IMR-90 (cell line): ENCODE measurements around the gene TPM4. TPM values are rescaled to one million over a fixed set of nuclear protein-coding genes. Genes with fewer than 3 reads are reported as not detected.

Source experiments
- ATAC-seq: fragments of 200-7000 bp; cut with Tn5 transposase; 2 replicates; pipeline ENCODE4 v1.9.1; 2020; ENCODE audit warnings: low read depth, mild to moderate bottlenecking, moderate library complexity
- BruUV-seq: library from RNA; stranded (reverse); fragments of 400-500 nt; replicated peaks from 2 replicates; lab custom pipeline; 2021; lab: Mats Ljungman, UMichigan
- CTCF ChIA-PET: fragments of 300-600 bp; formaldehyde crosslinking; extraction: SDS; loops from one replicate; lab custom pipeline; 2021; ENCODE audit warnings: antibody characterized with exemption; lab: Yijun Ruan, JAX
- POLR2A ChIA-PET: fragments of 300-600 bp; sonication (Branson Sonifier 250); formaldehyde crosslinking; loops from one replicate; lab custom pipeline; 2022; ENCODE audit warnings: antibody characterized with exemption; ENCODE audit not compliant: unreplicated experiment; lab: Charles Lee
- DNase-seq: peaks from one replicate; pipeline ENCODE4 v3.0.0; 2013
- H2AFZ ChIP-seq: replicated peaks from 2 replicates; pipeline ENCODE3; 2013; ENCODE audit warnings: low read length, mild to moderate bottlenecking; ENCODE audit not compliant: poor library complexity
- H2AK5ac ChIP-seq: 2 replicates; pipeline ENCODE4 v1.6.1; 2013; ENCODE audit warnings: low read depth, low read length, inconsistent platforms
- H2AK9ac ChIP-seq: replicated peaks from 2 replicates; pipeline ENCODE3; 2013; ENCODE audit warnings: mild to moderate bottlenecking, low read depth, low read length, moderate library complexity; ENCODE audit not compliant: poor library complexity
- H2BK120ac ChIP-seq: 2 replicates; pipeline ENCODE4 v1.6.1; 2013; ENCODE audit warnings: low read depth, low read length, inconsistent platforms
- H2BK15ac ChIP-seq: 3 replicates; pipeline ENCODE4 v1.6.1; 2013; ENCODE audit warnings: low read depth, low read length, inconsistent platforms
- H2BK20ac ChIP-seq: 2 replicates; pipeline ENCODE4 v1.6.1; 2013; ENCODE audit warnings: low read depth, mild to moderate bottlenecking, inconsistent platforms, low read length, moderate library complexity
- H2BK5ac ChIP-seq: 2 replicates; pipeline ENCODE4 v1.6.1; 2013; ENCODE audit warnings: mild to moderate bottlenecking, low read depth, low read length, inconsistent platforms; ENCODE audit not compliant: poor library complexity, severe bottlenecking
- H3K14ac ChIP-seq: replicated peaks from 2 replicates; pipeline ENCODE4 v1.6.1; 2013; ENCODE audit warnings: low read depth, low read length, inconsistent platforms
- H3K18ac ChIP-seq: 2 replicates; pipeline ENCODE4 v1.6.1; 2013; ENCODE audit warnings: low read depth, low read length, control low read depth
- H3K23ac ChIP-seq: 2 replicates; pipeline ENCODE4 v1.6.1; 2013; ENCODE audit warnings: low read depth, low read length, inconsistent platforms
- H3K27ac ChIP-seq: 2 replicates; pipeline ENCODE4 v1.5.1; 2013; ENCODE audit warnings: mild to moderate bottlenecking, control low read depth, low read length; ENCODE audit not compliant: insufficient read depth
- H3K27me3 ChIP-seq: 2 replicates; pipeline ENCODE4 v1.6.1; 2013; ENCODE audit warnings: low read length; ENCODE audit not compliant: control insufficient read depth, insufficient read depth
- H3K36me3 ChIP-seq: 2 replicates; pipeline ENCODE4 v1.6.1; 2013; ENCODE audit warnings: low read length, mixed read lengths; ENCODE audit not compliant: control insufficient read depth, insufficient read depth
- H3K4ac ChIP-seq: 2 replicates; pipeline ENCODE4 v1.6.1; 2013; ENCODE audit warnings: low read depth, low read length, inconsistent platforms
- H3K4me1 ChIP-seq: 2 replicates; pipeline ENCODE4 v1.6.1; 2013; ENCODE audit warnings: low read length, mixed read lengths; ENCODE audit not compliant: control insufficient read depth, insufficient read depth
- H3K4me2 ChIP-seq: 2 replicates; pipeline ENCODE4 v1.6.1; 2013; ENCODE audit warnings: low read depth, mild to moderate bottlenecking, control low read depth, low read length, moderate library complexity
- H3K4me3 ChIP-seq: 2 replicates; pipeline ENCODE4 v1.5.1; 2013; ENCODE audit warnings: low read depth, mild to moderate bottlenecking, control low read depth, low read length, moderate library complexity; ENCODE audit not compliant: insufficient read depth
- H3K56ac ChIP-seq: 2 replicates; pipeline ENCODE4 v1.6.1; 2013; ENCODE audit warnings: low read length, inconsistent platforms; ENCODE audit not compliant: insufficient read depth; ENCODE audit errors: extremely low read depth
- H3K79me1 ChIP-seq, 2 experiments: 2 replicates each; pipeline ENCODE4 v1.6.1; 2013; ENCODE audit warnings: low read length in 2 of 2, inconsistent platforms in 1 of 2, low read depth in 1 of 2
- H3K9ac ChIP-seq: 2 replicates; pipeline ENCODE4 v1.6.1; 2013; ENCODE audit warnings: low read depth, low read length, control low read depth
- H3K9me1 ChIP-seq: 2 replicates; pipeline ENCODE4 v1.6.1; 2013; ENCODE audit warnings: low read length, inconsistent platforms; ENCODE audit not compliant: insufficient read depth
- H3K9me3 ChIP-seq: 2 replicates; pipeline ENCODE4 v1.6.1; 2013; ENCODE audit warnings: low read length; ENCODE audit not compliant: control insufficient read depth, insufficient read depth
- H4K20me1 ChIP-seq: 2 replicates; pipeline ENCODE4 v1.6.1; 2013; ENCODE audit warnings: low read length, inconsistent platforms; ENCODE audit not compliant: insufficient read depth
- H4K5ac ChIP-seq: 2 replicates; pipeline ENCODE4 v1.6.1; 2013; ENCODE audit warnings: mild to moderate bottlenecking, low read depth, low read length, control low read depth
- H4K8ac ChIP-seq, 2 experiments: 2 replicates each; pipeline ENCODE4 v1.6.1; 2013; ENCODE audit warnings: low read depth in 2 of 2, low read length in 2 of 2, control low read depth in 1 of 2, inconsistent platforms in 1 of 2
- H4K91ac ChIP-seq: 2 replicates; pipeline ENCODE4 v1.6.1; 2013; ENCODE audit warnings: low read depth, low read length, inconsistent platforms; ENCODE audit not compliant: insufficient read depth
- POLR2A ChIP-seq: IDR thresholded peaks from 2 replicates; pipeline ENCODE4 v1.6.1; 2012; ENCODE audit warnings: mild to moderate bottlenecking, low read depth, low read length
- WGBS, 2 experiments: methylation state at CpG; one replicate each; pipeline versions ENCODE4 v1.1.5 to v1.1.7; 2013; ENCODE audit warnings: missing lambda C conversion rate in 2 of 2; ENCODE audit not compliant: insufficient read length in 1 of 2; ENCODE audit errors: extremely low coverage in 2 of 2; 5-methylcytosine and 5-hydroxymethylcytosine counted together
- dilution Hi-C: fragments of 300-500 bp; cut with HindIII; formaldehyde crosslinking; loops from one replicate; pipeline ENCODE4 v1.14.3; 2018; ENCODE audit warnings: low sequenced_read_pairs; ENCODE audit not compliant: unreplicated experiment
- in situ Hi-C: fragments of 300-500 bp; cut with MboI; formaldehyde crosslinking; loops from 3 replicates; pipeline ENCODE4 v1.14.3; 2019; ENCODE audit warnings: low sequenced_read_pairs, inconsistent platforms, mixed read lengths
- intact Hi-C: fragments of 100-400 bp; cut with micrococcal nuclease; formaldehyde crosslinking; loops from 2 replicates; pipeline ENCODE4 v1.10.0; 2022
- polyA plus RNA-seq, 3 experiments: library from polyadenylated mRNA; depleted of rRNA; stranded (reverse); fragments of >200 nt; gene quantifications; 2 replicates each; pipeline ENCODE4 v1.2.3, GENCODE V29; 2012; ENCODE audit warnings: low replicate concordance in 1 of 3
- total RNA-seq: library from RNA; depleted of rRNA; stranded (reverse); fragments of >200 nt; gene quantifications from 2 replicates; pipeline ENCODE4 v1.2.3, GENCODE V29; 2012

TPM4 gene
- total and polyA plus RNA-seq, 2 of the 4 experiments (the other 2 are of a cell fraction) = 1,075 to 1,160 TPM

- 36% methylated on average over 2 of the region's 3 CpGs; no CpG with 5 or more reads in 1 of the 2 experiments for WGBS, 2 experiments
- dilution Hi-C loops (no loop called here), intact Hi-C loops (no loop called here), in situ Hi-C loops (no loop called here)
- DNase-seq (no peak), ATAC-seq (no peak)
- Histone ChIP-seq H2AK5ac (no peak overlapping the region), H3K14ac (no peak overlapping the region), H2BK5ac (no peak overlapping the region), H3K9ac (no peak overlapping the region), H3K27ac (no peak overlapping the region), H3K4me2 (no peak overlapping the region), H4K20me1 (no peaks in the 10 kb centered on the region), H2BK15ac (no peak overlapping the region), H3K23ac (no peak overlapping the region), H4K91ac (no peak overlapping the region), H3K27me3 (no peaks in the 10 kb centered on the region), H3K9me3 (no peaks in the 10 kb centered on the region), H2AFZ (no peak overlapping the region), H3K36me3 (no peaks in the 10 kb centered on the region), H2BK120ac (no peak overlapping the region), H3K4ac (no peak overlapping the region), H3K56ac (no peak overlapping the region), H2AK9ac (no peak overlapping the region), H3K4me1 (no peaks in the 10 kb centered on the region), H3K9me1 (no peaks in the 10 kb centered on the region), H4K5ac (no peak overlapping the region), H2BK20ac (no peak overlapping the region), H4K8ac (no peak overlapping the region), H3K4me3 (no peak overlapping the region), H3K18ac (no peak overlapping the region), H3K79me1 (no peaks in the 10 kb centered on the region)
- POLR2A ChIA-PET = no interaction called here
- CTCF ChIA-PET = no interaction called here
- BruUV-seq = no TSS peak
- no peak for TF ChIP-seq POLR2A
These were observed 43.2 kb upstream of the TPM4 start for GRCh38 chr19:16033136-16033530.
